ENCODE data around the gene MFN2. TPM values are rescaled to one million over a fixed set of nuclear protein-coding genes. Genes with fewer than 3 reads are reported as not detected.

MFN2 gene
- polyA plus RNA-seq, 1 donor, result 72.6 TPM

- Histone ChIP-seq H3K4me3 (ENCODE audit: low read length) (no peak overlapping the region), H3K27me3 (ENCODE audit: control insufficient read depth, insufficient read depth, low read length) (peaks cover 27% of the 10 kb centered on the region), H3K36me3 (ENCODE audit: control insufficient read depth, insufficient read depth, low read length) (no peaks in the 10 kb centered on the region), H3K27ac (ENCODE audit: low read length) (no peak overlapping the region), H3K4me1 (ENCODE audit: control insufficient read depth, insufficient read depth, low read length) (peaks cover 4% of the 10 kb centered on the region), H3K9me3 (ENCODE audit: control insufficient read depth, low read depth, low read length) (peaks cover 2% of the 10 kb centered on the region)
- no peak for DNase-seq
- WGBS (ENCODE audit: insufficient coverage, low lambda C conversion rate), result no CpG with 5 or more reads among the region's 4 CpGs
These were observed 77.9 kb downstream of the MFN2 start for GRCh38 chr1:12057940-12058687.

DNA sequence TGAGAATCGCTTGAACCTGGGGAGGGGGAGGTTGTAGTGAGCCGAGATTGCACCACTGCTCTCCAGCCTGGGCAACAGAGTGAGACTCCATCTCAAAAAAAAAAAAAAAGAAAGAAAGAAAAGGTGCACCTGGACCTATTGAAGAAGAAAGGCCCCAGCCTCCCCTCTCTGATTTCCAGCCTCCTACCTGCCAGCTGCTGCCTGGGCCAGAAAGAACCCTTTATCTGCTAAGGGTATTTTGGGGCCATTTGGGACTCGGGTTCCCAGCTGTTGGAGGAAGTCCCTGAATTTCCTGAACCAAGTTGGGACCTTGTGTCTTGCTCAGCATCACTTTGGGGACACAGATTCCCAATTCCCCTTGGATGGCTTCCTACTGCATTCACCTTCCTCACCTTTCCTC, 79.0 kb downstream of the MFN2 start:
- Histone ChIP-seq H3K4me1 (ENCODE audit: control insufficient read depth, insufficient read depth, low read length) (no peaks in the 10 kb centered on the region), H3K36me3 (ENCODE audit: control insufficient read depth, insufficient read depth, low read length) (no peaks in the 10 kb centered on the region), H3K27me3 (ENCODE audit: control insufficient read depth, insufficient read depth, low read length) (peaks cover 38% of the 10 kb centered on the region), H3K4me3 (ENCODE audit: low read length) (no peak overlapping the region), H3K9me3 (ENCODE audit: control insufficient read depth, low read depth, low read length) (peaks cover 2% of the 10 kb centered on the region), H3K27ac (ENCODE audit: low read length) (no peak overlapping the region)
- no peak for DNase-seq
- no CpG with 5 or more reads among the region's 3 CpGs for WGBS (ENCODE audit: insufficient coverage, low lambda C conversion rate)

- Histone ChIP-seq H3K27ac (ENCODE audit: low read length) (no peak overlapping the region), H3K4me3 (ENCODE audit: low read length) (no peak overlapping the region), H3K36me3 (ENCODE audit: control insufficient read depth, insufficient read depth, low read length) (no peaks in the 10 kb centered on the region), H3K9me3 (ENCODE audit: control insufficient read depth, low read depth, low read length) (peaks cover 2% of the 10 kb centered on the region), H3K4me1 (ENCODE audit: control insufficient read depth, insufficient read depth, low read length) (no peaks in the 10 kb centered on the region), H3K27me3 (ENCODE audit: control insufficient read depth, insufficient read depth, low read length) (peaks cover 44% of the 10 kb centered on the region)
- DNase-seq, result no peak
- no CpG with 5 or more reads among the region's 7 CpGs for WGBS (ENCODE audit: insufficient coverage, low lambda C conversion rate)
These were observed 79.6 kb downstream of the MFN2 start for GRCh38 chr1:12059722-12060464.

GRCh38 chr1:12060500-12060899, 80.3 kb downstream of the MFN2 start:
- Histone ChIP-seq H3K27ac (ENCODE audit: low read length) (no peak overlapping the region), H3K9me3 (ENCODE audit: control insufficient read depth, low read depth, low read length) (peaks cover 2% of the 10 kb centered on the region), H3K27me3 (ENCODE audit: control insufficient read depth, insufficient read depth, low read length) (peaks cover 49% of the 10 kb centered on the region), H3K4me1 (ENCODE audit: control insufficient read depth, insufficient read depth, low read length) (no peaks in the 10 kb centered on the region), H3K4me3 (ENCODE audit: low read length) (no peak overlapping the region), H3K36me3 (ENCODE audit: control insufficient read depth, insufficient read depth, low read length) (no peaks in the 10 kb centered on the region)
- WGBS (ENCODE audit: insufficient coverage, low lambda C conversion rate), result 91% methylated on average over 1 of the region's 3 CpGs
- no peak for DNase-seq

Other genes starting within 250 kb of the MFN2 start
- gene AGTRAP, start 244.3 kb upstream of the MFN2 start, polyA plus RNA-seq, result 21.5 TPM
- 0.15 TPM for gene C1orf167, start 218.3 kb upstream of the MFN2 start, polyA plus RNA-seq
- 17.1 TPM for gene MTHFR, start 174.5 kb upstream of the MFN2 start, polyA plus RNA-seq
- 22.4 TPM for gene CLCN6, start 174.3 kb upstream of the MFN2 start, polyA plus RNA-seq
- gene NPPA, start 132.7 kb upstream of the MFN2 start, polyA plus RNA-seq, result 1.8 TPM
- not detected for gene NPPB, start 121.5 kb upstream of the MFN2 start, polyA plus RNA-seq
- 95.0 TPM for gene KIAA2013, start 54.0 kb upstream of the MFN2 start, polyA plus RNA-seq
- 69.0 TPM for gene PLOD1, start 45.7 kb upstream of the MFN2 start, polyA plus RNA-seq
- gene MIIP, start 39.1 kb downstream of the MFN2 start, polyA plus RNA-seq, result 27.1 TPM
- 0.25 TPM for gene TNFRSF8, start 82.9 kb downstream of the MFN2 start, polyA plus RNA-seq
- gene TNFRSF1B, start 186.5 kb downstream of the MFN2 start, polyA plus RNA-seq, result 16.3 TPM
- 20.7 TPM for gene VPS13D, start 249.6 kb downstream of the MFN2 start, polyA plus RNA-seq